ENCODE measurements around the gene RTN4. TPM values are rescaled to one million over a fixed set of nuclear protein-coding genes. Genes with fewer than 3 reads are reported as not detected.
"Not testable (repeated sequence)": the region's sequence is repeated elsewhere in the genome, so short reads cannot be mapped to it uniquely, and the experiment has no call there.

Gene RTN4
- total and polyA plus RNA-seq, 11 donors, result 46.1 to 250 (median 95.5) TPM

DNA sequence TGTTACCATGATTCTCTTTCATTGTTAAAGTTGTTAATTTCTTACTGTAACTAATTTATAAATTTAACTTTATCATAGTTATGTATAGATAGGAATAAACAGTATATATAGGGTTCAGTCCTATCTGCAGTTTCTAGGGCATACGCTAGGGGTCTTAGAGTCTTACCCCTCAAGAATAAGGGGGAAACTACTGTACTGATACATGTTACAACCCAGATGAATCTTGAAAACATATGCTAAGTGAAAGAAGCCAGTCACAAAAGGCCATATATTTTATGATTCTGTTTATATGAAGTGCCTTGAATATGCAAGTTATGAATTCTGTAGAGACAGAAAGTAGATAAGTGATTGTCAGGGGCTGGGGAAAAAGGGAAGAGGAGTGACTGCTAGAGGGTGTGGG lies 52.4 kb downstream of the RTN4 start:
- 89 to 95% (median 93%) methylated on average over 1 of the region's 1 CpG for WGBS, 4 donors
- Histone ChIP-seq H3K27me3 (no peaks in the 10 kb centered on the region), H3K27ac (no peak overlapping the region), H3K4me3 (no peak overlapping the region), H3K36me3 (peaks cover 0 to 5% (median 0%) of the 10 kb centered on the region in 9 donors), H3K4me1 (peaks cover 0 to 70% (median 24%) of the 10 kb centered on the region in 12 donors), H3K9me3 (no peaks in the 10 kb centered on the region)
- TF ChIP-seq POLR2A (IDR thresholded peaks at IDR 0.05) (no peak), CTCF (IDR thresholded peaks at IDR 0.05) (no peak)
- ATAC-seq (no peak), DNase-seq (no peak)
- intact Hi-C loops (cut with DNase I), result no loop called here

DNA sequence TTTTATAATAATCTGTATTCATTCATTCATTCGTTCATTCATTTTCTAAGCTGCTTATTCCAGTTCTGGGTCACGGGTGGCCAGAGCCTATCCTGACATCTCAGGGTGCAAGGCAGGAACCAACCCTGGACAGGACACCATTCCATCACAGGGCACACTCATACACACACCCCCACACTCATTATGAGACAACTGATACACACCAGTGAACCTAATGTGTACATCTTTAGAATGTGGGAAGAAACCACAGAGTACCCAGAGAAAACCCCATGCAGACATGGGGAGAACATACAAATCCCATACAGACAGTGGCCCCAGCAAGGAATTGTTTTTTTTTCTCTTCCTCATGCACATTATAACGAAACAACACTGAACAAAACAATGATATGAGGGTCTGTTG lies 54.7 kb downstream of the RTN4 start:
- Histone ChIP-seq H3K27ac (no peak overlapping the region), H3K36me3 (peaks cover 0 to 5% (median 0%) of the 10 kb centered on the region in 9 donors), H3K4me1 (peaks cover 0 to 61% (median 23%) of the 10 kb centered on the region in 12 donors), H3K4me3 (no peak overlapping the region), H3K27me3 (no peaks in the 10 kb centered on the region), H3K9me3 (no peaks in the 10 kb centered on the region)
- WGBS, 4 donors, result 91 to 95% (median 93%) methylated on average over 3 of the region's 3 CpGs
- TF ChIP-seq CTCF (IDR thresholded peaks at IDR 0.05), result no peak
- intact Hi-C loops (cut with DNase I), result no loop called here
- no peak for DNase-seq
- no peak for ATAC-seq

GRCh38 chr2:54990694-54991093 lies 59.6 kb downstream of the RTN4 start:
- Histone ChIP-seq H3K36me3 (peaks cover 0 to 22% (median 17%) of the 10 kb centered on the region in 9 donors), H3K4me1 (peaks cover 0 to 48% (median 15%) of the 10 kb centered on the region in 12 donors)
- 96 to 99% (median 97%) methylated on average over 19 of the region's 19 CpGs for WGBS, 4 donors
- H3K9me3 ChIP-seq; ATAC-seq; intact Hi-C loops (cut with DNase I); H3K4me3 ChIP-seq; H3K27ac ChIP-seq; H3K27me3 ChIP-seq; DNase-seq: not testable (repeated sequence)

DNA sequence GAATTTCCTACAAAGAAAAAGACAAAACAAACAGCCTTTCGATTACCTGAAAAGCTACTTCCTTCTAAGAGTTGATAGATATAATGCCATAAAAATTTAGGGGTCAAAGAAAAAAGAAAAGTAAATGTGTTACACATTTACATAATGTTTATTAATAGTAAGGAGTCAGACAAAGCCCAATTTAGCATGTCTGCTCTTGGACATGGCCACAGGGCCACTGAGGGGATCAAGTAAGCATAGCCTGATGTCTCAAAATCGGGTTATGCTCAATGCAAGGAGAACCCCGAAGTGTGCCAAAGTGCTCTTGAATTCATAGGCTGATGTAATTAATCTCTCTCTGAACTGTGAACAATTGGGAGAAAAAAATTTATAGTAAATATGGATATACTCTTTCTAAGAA lies 61.6 kb downstream of the RTN4 start:
- TF ChIP-seq CTCF (IDR thresholded peaks at IDR 0.05), result no peak
- no peak for TF ChIP-seq POLR2A (IDR thresholded peaks at IDR 0.05)
- 83 to 89% (median 87%) methylated on average over 3 of the region's 3 CpGs for WGBS, 4 donors
- no peak overlapping the region for H3K27ac ChIP-seq
- ATAC-seq (peak in 1 of 4 donors; percentile 57), DNase-seq (no peak)
- peaks cover 0 to 29% (median 19%) of the 10 kb centered on the region in 9 donors for H3K36me3 ChIP-seq
- intact Hi-C loops (cut with DNase I), result no loop called here
- H3K4me1 ChIP-seq, result peaks cover 0 to 49% (median 25%) of the 10 kb centered on the region in 12 donors
- H3K9me3 ChIP-seq, result no peaks in the 10 kb centered on the region
- no peak overlapping the region for H3K4me3 ChIP-seq
- no peaks in the 10 kb centered on the region for H3K27me3 ChIP-seq

- Histone ChIP-seq H3K36me3 (peaks cover 0 to 43% (median 32%) of the 10 kb centered on the region in 9 donors), H3K27ac (no peak overlapping the region), H3K4me3 (no peak overlapping the region), H3K27me3 (no peaks in the 10 kb centered on the region), H3K4me1 (peaks cover 0 to 57% (median 33%) of the 10 kb centered on the region in 12 donors), H3K9me3 (no peaks in the 10 kb centered on the region)
- intact Hi-C loops (cut with DNase I), result no loop called here
- ATAC-seq (no peak), DNase-seq (no peak)
- WGBS, 4 donors, result 75 to 84% (median 81%) methylated on average over 3 of the region's 3 CpGs
- TF ChIP-seq POLR2A (IDR thresholded peaks at IDR 0.05), result no peak
- no peak for TF ChIP-seq CTCF (IDR thresholded peaks at IDR 0.05)
Measured at GRCh38 chr2:54986264-54986663, 64.0 kb downstream of the RTN4 start.

Measured in heart left ventricle (tissue), 16 donors.